GM19463 (cell line): ENCODE results near the gene MAT2A.
A peak's percentile ranks its signal among the peaks of the same experiment; 100 is the strongest.
"Not testable (repeated sequence)": the region's sequence is repeated elsewhere in the genome, so short reads cannot be mapped to it uniquely, and the experiment has no call there.

Source experiments
- ATAC-seq: cut with Tn5 transposase; IDR thresholded peaks from one replicate; pipeline ENCODE4 v1.9.1; 2021; ENCODE audit warnings: mild to moderate bottlenecking, moderate library complexity; ENCODE audit not compliant: unreplicated experiment

Gene MAT2A

DNA sequence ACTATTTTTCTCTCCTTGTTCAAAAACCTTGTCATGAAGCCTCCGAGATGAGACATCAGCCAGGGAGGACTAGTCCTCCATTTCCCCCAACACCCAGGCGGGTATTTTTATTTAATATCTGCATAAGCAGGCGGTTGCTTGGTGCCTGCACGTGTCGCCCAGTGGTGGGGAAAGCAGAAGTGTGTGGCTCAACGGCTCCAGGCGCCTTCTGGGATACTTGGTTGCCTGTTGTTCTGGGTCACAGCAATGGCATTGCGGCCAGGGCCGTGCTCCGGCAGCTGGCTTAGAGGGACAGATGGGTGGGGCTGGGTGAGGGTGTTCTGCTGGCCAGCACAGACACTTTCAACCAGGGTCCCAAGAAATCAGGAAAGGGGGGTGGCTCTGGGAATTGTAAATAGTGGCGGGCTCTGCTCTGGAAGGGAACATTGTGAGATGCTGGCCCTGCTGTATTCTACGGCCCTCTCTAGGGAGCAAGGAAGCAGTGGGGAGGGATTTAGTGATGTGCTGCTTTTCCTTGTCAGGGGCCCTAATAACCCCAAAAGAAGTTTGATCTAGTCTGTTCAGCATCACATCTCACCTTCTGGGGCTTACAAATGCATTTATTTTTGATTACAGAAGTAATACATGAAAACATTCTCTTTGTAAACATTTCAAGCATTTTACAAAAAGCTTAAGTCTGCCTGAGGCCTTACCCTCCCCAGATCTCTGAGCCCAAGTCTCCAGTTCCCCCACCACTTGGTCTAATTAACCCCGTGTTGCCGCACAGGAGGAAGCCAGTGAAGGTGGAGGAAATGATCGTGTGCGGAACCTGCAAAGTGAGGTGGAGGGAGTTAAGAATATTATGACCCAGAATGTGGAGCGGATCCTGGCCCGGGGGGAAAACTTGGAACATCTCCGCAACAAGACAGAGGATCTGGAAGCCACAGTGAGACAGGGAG, 39.5 kb downstream of the MAT2A start:
- ATAC-seq, result peak; percentile 52

DNA sequence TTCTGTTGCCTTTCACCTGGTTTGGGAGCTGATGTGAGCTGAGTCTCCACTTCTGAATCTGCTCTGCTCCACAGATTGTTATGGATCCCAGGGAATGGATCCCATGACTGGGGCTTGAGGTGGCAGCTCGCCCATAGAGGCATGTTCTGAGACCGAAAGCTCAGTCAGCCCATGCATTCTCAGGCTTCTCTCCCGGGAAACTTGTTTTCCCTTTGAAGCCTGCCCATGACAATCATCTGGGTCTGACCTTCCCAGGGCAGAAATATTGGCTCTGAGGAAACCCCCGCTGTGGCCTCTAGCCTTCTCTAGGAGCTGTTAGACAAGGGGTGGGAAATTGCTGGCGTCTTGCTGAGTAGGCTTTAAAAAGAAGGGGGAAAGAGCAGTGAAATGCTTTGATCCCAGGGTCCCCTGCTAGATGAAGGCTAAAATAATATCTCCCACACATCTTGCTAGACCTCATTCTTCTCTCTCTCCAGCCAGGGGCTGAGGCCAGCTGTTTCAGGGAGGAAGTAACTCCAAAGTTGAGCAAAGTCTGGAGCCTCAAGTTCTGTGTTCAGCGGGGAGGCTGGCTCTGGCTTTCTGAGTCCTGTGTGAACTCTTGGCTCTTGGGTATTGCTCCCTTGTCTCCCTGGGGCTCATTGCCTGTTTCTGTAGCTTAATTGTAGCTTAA, 40.4 kb downstream of the MAT2A start:
- no peak for ATAC-seq

DNA sequence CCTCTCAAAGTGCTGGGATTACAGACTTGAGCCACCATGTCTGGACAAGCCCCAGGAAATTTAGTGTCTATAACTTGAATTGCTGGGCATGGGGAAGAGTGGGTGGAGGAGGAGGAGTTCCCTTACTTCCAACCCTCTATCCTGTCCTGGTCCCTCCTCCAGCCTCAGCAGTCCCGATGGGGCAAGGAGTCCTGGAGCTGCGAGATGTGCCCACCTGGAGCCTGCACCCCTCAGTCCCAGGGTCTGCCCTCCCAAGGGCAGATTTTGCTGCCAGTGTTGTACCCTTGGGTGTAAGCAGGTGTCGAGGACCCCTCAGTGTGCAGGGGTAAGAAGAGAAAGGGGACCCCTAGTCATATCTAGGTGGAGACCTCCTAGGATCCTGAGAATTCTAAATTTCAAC, 41.2 kb downstream of the MAT2A start:
- no peak for ATAC-seq

DNA sequence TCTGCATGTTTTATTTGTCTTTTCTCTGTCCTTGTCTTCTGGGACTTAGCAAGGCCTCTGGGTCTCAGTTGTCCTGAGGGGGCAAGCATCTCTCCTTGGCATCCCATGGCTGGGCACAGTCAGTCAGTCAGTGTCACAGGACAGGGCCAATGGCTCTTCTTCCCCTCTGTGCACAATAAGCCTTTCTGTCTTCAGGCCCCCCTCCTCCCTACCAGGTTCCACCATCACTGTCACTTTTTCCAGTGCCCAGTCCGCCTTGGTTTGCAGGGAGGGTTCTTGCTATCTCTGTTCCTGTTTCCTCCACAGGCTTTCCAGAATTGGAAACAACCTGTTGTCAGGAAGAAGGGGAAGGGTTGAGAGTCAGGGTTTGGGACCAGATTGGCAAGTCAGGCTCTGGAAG, 43.5 kb downstream of the MAT2A start:
- no peak for ATAC-seq

DNA sequence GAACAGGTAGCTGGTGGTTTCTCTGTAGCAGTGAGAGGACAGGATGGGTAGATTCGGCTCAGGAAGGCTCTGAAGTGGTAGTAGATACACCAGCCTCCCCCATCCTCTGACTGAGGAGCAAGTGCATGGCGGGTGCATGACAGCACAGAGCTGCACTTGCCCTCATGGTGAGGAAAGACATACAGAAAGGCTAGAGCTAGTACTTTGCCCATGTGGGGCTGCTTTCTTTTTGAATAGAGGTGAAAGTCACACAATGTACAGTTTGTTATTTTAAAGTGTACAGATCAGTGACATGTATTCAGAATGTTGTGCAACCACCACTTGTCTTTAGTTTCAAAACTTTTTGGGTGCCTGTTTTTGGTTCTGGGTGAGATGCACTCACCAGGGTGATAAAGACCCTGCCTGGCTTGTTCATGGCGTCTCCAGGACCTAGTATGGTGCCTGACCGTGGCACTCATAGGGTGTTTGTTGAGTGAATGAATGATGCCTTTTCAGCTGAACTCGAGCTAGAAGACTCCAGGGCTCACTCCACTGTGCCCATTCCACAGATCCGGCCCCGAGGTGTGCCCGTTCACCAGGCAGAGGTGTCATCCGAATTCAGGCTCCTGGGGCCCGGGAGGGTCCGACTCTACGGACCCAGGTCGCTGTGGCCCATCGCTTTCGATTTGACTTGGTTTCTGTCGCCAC, 44.8 kb downstream of the MAT2A start:
- peak; percentile 62 for ATAC-seq

DNA sequence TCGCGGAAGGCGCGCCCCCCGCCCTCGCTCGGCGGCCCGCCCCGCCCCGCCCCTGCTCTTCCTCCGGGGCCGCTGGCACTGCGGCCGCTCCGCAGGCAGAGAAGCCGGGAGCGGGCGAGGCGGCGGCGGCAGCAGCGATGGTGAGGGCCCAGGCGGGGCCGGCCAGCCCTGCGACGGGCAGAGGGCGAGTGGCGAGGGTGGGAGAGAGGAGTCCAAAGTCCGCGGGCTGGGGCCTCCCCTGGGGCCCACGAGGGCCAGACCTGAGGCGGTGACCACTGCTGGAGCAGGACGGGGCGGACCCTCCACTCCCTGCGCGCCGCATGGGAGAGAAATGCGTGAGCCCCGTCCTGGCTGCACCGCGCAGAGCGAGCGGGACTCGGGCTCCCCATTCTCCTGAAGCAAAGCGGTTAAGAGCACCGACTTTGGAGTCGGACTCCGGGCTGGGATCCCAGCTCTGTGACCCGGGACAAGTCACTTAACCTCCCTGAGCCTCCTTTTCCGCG, 45.4 kb downstream of the MAT2A start, which contains the start of gene VAMP5:
VAMP5 (plus strand) TSS at position 78 of the 503 bp plus-strand sequence; CDS start at position 138, 60 bp downstream.
- ATAC-seq, result peak; percentile 28

DNA sequence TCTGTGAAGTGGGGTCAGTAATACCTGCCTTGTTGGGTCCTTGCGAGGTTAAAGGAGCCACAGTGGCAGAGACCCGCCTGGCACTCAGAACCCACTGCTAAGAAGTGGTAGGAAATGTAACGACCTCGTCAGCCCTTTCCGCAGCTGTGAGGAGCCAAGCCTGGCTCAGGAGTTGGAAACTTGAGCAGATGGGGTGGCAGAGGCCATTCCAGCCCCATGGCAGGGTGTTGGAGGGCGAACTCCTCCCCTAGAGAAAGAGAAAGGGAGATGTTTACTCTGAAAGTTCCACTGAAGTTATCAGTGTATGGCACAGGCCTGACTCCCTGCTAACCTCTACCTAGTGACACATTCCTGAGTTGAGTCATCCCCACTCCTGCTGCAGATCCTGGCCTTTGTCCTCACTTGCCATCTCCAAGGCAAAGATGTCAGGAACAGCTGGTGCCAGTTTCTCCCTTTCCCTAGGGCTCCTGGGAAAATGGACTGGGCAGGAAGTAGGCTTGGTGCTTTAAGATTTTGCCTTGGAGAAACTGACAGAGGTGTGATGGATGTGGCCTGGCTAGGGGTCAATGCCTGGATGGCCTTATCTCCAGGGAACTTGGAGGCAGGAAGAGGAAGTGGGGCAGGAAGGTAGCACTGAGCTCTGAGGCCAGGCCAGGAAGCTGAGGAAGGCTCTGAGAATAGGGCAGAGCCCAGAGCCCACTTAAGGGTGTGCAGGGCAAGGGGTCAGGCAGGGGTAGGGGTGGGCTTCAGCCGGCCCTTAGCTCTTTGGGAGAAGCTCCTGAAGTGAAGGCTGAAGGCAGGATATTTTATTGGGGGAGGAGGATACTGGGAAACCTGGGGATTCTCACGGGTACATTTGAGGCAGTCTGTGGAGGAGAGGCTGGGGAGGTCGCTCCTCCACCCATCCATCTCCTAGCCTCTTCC, 46.2 kb downstream of the MAT2A start:
- peak; percentile 39 for ATAC-seq

DNA sequence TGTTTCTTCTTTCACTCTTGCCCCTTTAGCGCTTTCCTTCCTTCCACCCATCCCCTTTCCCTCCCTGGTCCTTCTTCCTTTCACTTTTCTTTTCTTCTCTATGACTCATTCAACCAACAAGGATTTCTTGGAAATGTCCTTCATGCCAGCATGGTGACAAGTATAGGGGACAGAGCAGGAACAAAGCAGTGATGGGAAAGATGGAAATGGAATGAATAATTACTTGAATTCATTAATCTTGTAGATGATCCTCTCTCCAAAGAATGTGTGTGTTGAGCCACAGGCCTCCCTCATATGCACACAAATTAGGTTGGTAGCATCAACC, 46.8 kb downstream of the MAT2A start:
- ATAC-seq, result no peak

DNA sequence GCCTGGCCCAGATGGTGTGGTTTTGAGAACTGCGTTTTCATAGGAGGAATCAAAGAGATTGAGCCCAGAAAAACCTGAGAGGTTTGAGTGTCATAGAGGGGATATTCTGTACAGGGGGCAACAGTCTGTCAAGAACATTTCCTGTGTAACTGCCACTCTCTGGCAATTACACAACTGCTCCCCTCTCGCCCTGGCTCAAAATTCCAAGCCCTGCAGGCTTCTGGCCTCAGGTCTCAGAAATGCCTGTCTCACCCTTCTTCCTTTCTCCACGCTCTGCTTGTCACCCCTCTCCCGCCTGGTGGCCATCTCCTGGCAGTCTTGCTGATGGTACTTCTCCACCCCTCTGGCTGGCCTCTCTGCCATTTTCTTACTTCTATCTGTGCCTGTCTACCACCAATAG, 49.3 kb downstream of the MAT2A start:
- ATAC-seq, result no peak

DNA sequence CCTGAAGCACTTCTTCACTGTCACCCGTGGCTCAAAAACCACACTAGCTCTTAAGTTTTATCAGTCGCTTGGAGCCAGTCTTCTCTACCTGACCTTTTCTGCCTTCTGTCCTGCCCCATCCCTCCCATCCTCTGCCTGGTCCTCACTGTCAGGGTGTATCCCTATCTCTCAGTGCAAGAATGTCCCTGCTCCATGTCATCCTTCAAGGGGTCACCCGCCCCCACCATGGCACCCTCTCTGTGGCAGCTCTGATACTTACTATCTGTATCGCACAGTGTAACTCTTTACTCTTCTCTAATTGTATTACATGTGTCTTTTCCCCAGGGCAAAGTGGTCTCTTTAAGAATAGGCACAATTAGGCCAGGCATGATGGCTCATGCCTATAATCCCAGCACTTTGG, 49.7 kb downstream of the MAT2A start:
- no peak for ATAC-seq

DNA sequence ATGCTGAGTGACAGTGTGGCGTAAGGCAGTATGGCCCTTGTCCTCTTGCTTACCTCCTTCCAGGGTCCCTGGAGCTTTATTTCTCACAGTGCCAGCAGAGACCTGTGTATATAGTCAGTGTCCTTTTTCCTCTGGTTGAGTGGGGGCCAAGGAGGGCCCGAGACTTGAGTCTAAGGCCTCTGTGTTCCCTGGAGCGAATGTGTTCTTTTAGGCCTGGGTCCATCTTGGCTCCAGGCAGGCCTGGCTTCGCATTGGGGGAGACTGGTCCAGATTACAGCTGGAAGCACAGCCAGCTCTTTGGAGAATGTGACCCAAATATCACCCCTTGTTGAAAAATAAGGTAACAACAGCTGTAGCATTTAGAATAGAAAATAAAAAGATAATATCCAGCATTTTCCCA, 50.2 kb downstream of the MAT2A start:
- ATAC-seq, result no peak

DNA sequence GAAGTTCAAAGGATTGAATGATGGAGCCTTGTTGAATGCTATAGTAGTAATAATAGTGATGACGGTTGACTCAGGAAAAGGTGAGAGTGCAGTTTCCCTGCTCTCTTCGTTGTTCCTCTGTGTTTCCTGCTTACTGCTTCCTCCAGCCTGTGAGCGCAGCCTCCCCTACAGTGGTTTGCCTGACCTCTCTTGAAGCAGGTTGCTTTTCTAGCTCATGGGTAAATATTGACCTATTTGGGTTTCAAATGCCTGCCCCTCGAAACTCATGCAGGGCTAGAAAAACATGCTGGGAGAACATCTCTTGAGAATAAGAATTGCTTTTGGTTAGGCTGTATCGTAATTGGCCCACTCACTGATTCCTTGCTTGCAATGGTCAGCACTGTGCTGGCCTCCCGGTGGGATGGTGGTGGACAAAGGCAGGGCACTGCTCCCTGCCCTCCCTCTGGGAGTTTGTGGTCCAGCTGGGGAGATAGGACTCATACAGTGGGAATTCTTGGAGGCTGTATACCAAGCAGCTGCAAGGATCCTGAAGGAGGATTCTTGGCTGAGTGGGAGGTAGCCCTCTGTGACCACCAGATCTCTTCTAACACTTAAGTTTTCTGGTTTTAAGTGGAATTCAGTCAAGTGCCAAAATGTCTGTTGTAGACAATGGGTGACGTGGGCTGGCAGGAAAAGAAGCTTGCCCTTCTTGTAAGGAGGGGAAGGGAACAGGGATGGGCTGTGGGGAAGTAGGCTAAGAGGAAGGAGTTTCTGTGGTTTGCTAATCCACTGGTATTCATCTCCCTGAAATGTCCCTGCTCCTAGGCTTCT, 51.2 kb downstream of the MAT2A start:
- ATAC-seq, result no peak

DNA sequence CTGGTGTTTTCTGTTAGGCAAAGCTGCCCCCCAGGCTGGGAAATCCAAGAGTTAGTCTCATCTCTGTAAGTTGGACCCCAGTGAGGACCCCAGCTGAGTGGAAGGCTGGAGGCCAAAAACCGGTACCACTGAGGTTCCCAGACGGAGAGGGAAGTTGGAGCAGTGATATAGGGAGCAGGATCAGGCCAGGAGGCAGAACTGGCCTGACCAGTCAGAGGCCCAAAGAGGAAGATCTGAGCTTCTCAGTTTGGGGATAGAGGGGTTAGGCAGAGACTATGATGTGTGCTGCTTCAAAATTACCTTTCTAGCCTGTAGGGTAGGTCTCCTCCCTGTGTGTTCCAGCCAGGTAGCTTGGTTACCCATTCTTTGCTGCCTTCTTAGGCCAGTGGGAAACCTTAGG, 52.0 kb downstream of the MAT2A start:
- no peak for ATAC-seq

DNA sequence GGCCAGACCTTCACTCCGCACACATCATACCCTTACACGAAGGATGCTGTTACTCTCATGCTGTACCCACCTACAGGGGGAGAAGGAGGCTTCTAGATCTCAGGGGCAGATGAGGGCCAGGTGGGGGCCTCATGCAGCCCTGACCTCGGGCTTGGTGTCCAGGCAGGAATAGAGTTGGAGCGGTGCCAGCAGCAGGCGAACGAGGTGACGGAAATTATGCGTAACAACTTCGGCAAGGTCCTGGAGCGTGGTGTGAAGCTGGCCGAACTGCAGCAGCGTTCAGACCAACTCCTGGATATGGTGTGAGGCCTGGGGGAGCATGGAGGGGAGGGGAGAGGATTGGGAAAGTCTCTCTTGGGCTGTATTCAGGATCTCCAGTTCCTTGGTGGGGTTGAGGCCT, 52.6 kb downstream of the MAT2A start:
- ATAC-seq, result no peak

DNA sequence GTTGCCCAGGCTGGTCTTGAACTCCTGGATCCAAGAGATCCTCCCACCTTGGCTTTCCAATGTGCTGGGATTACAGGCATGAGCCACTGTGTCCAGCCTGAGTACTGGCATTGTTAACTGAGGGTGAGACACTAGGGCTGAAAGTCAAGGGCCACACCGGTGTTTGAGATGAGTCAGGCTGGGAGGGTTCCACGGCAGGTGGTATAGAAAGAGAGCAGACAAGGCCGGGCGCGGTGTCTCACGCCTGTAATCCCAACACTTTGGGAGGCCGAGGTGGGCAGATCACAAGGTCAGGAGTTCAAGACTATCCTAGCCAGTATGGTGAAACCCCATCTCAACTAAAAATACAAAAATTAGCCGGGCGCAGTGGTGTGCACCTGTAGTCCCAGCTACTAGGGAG, 53.3 kb downstream of the MAT2A start:
- ATAC-seq, result not testable (repeated sequence)

DNA sequence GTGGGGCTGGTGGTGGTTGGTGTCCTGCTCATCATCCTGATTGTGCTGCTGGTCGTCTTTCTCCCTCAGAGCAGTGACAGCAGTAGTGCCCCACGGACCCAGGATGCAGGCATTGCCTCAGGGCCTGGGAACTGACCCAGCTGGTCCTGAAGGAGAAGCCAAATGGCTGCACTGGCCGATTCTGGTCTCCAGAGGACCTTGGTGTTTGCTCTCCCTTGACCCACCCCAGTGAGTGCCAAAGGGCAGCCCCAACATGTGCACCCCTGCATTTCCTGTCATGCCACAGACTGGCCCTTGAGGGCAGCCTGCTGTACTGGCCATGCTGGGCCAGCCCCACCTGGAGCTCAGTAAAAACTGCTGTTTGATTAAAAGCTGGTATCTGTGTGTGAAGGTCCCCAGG, 54.1 kb downstream of the MAT2A start:
- no peak for ATAC-seq
